IPS-11a (cell line): ENCODE data around the gene XYLB.
"Not testable (repeated sequence)": the region's sequence is repeated elsewhere in the genome, so short reads cannot be mapped to it uniquely, and the experiment has no call there.

ENCODE experiments used
- H3K4me3 ChIP-seq: one replicate; pipeline ENCODE4 v1.5.1; 2013; ENCODE audit warnings: low read depth, low read length, control low read depth

XYLB gene

GRCh38 chr3:38320638-38321037 is 25.9 kb upstream of the XYLB start:
- H3K4me3 ChIP-seq = not testable (repeated sequence)

GRCh38 chr3:38323060-38323459 is 23.5 kb upstream of the XYLB start:
- no peak overlapping the region for H3K4me3 ChIP-seq

DNA sequence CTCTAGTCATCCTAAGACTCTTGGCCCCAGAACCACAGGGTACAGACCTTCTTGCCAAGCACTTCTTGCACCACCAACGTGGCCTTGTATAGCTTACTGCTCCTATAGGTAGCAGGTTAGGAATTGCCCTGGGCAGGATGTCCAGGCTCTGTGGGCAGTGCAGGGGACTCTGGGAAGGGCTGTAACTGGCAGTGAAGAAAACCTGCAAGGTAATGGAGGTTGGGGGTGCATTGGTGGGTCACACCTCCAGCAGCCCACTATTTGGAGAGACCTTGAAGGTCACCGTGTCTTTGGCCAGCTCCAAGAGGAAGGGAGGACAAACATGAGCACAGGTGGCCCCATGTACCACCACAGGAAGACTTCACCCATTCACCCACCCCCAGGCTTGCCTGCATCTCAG is 21.3 kb upstream of the XYLB start:
- H3K4me3 ChIP-seq = no peak overlapping the region

GRCh38 chr3:38327335-38328009 is 19.1 kb upstream of the XYLB start:
- H3K4me3 ChIP-seq = no peak overlapping the region

DNA sequence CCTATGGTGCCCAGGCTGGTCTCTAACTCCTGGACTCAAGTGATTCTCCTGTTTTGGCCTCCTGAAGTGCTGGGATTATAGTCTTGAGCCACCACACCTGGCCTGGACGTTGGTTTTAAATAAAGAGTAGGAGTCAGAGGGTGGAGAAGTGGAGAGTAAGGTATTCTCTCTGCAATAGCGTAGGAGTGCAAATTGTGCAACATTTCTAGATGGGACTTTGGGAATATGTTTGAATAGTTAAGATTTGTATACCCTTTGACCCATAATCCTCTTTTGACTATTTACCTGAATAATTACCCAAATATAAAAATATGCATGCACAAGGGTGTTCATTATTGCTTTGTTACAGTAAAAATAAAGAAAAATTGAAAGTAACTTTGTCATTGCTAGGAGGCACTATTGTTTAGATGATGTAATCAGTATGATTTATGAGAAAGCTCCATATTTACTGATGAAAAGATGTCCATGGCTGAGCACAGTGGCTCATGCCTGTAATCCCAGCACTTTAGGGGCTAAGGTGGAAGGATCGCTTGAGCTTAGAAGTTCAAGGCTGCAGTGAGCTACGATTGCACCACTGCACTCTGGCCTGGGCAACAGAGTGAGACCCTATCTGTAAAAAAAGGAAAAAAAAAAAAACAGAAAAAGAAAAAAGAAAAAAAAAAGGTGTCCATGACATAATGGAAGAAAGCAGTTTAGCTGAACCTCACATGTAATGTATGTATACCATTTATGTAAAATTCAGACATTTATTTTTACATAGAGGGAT is 15.1 kb upstream of the XYLB start:
- no peak overlapping the region for H3K4me3 ChIP-seq

DNA sequence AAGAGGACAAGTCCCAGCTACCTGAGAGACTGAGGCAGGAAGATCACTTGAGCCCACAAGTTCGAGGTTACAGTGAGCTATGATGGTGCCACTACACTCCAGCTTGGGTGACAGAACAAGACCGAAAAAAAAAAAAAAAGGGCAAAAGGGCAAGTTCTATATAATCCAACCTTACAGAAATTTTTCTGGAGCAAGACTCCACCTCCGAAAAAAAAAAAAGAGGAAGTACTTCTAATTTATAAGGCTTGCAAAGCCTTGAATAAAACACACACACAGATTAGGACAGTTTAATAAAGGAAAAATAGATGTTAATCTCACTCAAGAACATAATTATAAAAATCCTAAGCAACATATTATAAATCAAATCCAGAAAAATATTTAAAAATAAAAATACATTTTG is 14.4 kb upstream of the XYLB start:
- no peak overlapping the region for H3K4me3 ChIP-seq

GRCh38 chr3:38334142-38335055 is 12.2 kb upstream of the XYLB start:
- H3K4me3 ChIP-seq = no peak overlapping the region

DNA sequence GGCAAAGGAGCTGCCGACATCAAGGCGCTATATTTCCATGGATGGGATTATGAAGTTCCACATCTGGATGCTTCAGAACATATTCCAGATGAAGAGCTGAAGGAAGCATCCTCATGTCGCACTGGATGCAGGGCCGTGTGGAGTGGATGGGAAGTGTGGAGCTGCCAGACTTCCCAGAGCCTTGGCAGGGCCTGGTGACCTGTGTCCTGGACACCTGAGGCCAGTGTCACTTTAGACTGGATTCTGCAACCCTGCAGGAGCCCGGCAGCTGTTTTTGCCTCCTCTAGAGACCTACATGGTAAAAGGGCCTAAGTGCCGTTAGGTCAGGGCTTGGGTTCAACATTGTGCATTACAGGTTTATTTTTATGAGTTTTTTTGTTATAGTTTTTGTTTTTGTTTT is 11.3 kb upstream of the XYLB start:
- no peak overlapping the region for H3K4me3 ChIP-seq

- no peak overlapping the region for H3K4me3 ChIP-seq
Observed at GRCh38 chr3:38337703-38338102, 8.9 kb upstream of the XYLB start.

DNA sequence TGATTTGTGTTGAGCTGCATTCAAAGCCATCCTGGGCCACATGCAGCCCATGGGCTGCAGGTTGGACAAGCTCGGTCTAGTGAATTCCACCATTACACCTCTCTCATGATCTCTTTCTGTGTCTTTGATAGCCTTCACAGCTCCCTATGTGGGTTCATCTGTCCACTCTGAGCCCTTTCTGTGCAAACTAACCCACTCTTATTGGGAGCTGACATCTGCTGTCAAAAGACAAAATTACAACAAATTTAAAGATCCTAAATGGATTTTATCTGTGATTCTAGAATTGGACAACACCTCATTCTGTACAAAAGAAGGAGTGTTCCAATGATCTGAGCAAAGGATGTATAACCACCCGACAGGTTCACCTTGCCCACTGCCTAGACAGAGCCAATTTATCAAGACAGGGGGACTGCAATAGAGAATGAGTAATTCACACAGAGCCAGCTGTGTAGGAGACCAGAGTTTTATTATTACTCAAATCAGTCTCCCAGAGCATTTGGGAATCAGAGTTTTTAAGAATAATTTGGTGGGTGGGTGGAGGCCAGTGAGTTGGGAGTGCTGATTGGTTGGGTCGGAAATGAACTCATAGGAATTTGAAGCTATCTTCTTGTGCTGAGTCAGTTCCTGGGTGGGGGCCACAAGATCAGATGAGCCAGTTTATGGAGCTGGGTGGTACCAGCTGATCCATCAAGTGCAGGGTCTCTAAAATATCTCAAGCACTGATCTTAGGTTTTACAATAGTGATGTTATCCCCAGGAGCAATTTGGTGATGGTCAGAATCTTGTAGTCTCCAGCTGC is 2.6 kb upstream of the XYLB start:
- no peak overlapping the region for H3K4me3 ChIP-seq

- no peak overlapping the region for H3K4me3 ChIP-seq
Observed at GRCh38 chr3:38345879-38346586, 552 bp upstream of the XYLB start.

GRCh38 chr3:38347421-38348200 is 1.0 kb downstream of the XYLB start:
- H3K4me3 ChIP-seq = peak overlapping the region; percentile 56

DNA sequence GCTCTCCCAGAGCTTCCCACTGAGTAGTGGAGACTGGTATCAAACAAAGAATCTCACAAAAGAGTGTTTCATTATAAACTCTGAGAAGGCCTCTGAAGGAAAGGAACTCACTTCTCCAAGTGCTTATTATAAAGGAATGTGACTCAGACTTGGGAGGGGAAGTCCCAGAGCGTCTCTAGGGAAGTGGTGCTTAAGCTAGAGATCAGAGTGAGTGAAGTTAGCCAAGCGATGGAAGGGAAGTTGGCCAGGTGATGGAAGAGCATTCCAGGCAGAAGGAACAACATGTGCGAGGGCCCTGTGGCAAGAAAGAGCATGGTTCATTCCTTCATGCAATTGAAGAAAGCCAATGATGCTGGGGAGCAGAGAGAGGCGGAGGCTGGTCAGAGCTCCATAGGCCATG is 2.3 kb downstream of the XYLB start:
- no peak overlapping the region for H3K4me3 ChIP-seq

DNA sequence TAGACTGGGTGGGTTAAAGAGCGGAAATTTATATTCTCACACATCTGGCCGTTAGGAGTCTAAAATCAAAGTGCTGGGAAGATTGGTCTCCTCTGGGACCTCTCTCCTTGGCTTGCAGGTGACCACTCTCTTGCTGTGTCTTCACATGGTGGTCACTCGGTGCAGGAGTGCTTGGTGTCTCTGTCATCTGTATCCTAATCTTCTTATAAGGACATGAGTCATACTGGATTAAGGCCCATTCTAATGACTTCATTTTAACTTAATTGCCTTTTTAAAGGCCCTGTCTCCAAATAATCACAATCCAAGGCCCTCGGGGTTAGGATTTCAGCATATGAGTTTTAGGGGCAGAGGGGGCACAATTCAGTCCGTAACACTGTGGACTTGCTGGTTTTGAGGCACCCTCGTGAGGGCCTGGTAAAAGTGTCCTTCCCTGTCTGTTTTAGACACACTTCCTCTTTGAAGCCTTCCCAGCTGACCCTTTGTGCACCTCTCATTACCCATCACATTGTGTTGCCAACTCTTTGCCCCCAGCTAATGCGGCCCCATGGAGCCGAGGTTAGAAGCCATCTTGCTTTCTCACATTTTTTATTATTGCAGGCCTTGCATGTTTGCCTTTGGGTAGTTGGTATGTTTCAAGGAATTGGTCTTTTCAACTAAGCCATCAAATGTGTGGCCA is 3.2 kb downstream of the XYLB start:
- H3K4me3 ChIP-seq = no peak overlapping the region

DNA sequence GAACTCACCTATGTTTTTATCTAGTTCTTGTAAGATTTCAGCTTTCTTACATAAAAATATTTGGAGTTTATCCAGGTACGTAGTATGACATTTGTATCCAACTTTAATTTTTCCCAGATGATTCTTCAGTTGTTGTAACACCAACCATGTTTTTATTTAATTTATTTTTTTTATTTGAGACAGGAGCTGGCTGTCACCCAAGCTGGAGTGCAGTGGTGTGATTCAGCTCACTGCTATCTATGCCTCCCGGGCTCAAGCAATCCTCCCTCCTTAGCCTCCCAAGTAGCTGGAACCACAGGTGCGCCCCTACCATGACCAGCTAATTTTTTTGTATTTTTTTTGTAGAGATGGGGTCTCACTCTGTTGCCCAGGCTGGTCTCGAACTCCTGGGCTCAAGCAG is 6.6 kb downstream of the XYLB start:
- no peak overlapping the region for H3K4me3 ChIP-seq

DNA sequence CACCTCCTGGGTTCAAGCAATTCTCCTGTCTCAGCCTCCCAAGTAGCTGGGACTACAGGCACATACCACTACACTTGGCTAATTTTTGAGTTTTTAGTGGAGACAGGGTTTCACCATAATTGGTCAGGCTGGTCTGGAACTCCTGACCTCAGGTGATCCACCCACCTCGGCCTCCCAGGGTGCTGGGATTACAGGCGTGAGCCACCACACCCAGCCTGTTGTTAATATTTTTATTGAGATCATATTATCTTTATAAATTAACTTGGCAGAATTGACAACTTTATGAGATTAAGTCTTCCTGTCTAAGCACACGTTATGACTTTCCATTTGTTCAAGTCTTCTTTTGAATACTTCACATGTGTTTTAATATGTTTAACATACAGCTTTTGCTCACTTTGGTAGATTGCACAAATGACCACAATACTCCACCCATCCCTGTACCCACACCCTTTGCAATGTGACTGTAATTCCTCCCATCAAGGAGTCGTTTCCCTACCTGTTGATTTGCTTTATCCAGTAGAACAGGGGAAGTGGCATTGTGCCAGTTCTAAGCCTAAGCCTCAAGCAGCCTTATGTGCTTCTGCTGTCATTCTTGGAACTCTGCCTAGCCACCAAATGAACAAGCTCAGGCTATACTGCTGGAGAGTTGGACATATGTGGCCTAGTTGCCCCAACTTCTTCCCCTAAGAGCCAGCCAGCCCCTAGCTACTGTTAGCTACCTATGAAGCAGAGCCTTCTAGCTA is 8.2 kb downstream of the XYLB start:
- no peak overlapping the region for H3K4me3 ChIP-seq

GRCh38 chr3:38359038-38359437 is 12.5 kb downstream of the XYLB start:
- no peak overlapping the region for H3K4me3 ChIP-seq

DNA sequence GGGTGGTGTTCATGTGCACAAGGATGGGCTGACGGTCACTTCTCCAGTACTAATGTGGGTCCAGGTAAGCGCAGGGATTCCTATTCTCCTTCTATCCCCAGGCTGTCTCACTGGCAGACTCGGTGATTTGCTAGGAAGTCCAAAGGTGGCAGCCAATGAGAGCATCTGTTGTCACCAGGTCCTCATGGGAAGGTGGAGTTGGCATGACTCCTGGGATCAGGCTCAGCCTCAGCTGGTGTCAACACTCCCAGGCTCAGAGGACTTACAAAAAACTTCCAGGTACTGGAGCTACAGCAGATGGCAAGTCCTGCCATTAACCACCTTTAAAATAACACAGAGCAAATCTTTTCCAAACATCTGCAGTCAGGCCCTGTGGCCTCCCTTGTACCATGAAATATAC is 13.8 kb downstream of the XYLB start:
- H3K4me3 ChIP-seq = no peak overlapping the region
